Measurements from ENCODE around the gene ZNF792.

DNA sequence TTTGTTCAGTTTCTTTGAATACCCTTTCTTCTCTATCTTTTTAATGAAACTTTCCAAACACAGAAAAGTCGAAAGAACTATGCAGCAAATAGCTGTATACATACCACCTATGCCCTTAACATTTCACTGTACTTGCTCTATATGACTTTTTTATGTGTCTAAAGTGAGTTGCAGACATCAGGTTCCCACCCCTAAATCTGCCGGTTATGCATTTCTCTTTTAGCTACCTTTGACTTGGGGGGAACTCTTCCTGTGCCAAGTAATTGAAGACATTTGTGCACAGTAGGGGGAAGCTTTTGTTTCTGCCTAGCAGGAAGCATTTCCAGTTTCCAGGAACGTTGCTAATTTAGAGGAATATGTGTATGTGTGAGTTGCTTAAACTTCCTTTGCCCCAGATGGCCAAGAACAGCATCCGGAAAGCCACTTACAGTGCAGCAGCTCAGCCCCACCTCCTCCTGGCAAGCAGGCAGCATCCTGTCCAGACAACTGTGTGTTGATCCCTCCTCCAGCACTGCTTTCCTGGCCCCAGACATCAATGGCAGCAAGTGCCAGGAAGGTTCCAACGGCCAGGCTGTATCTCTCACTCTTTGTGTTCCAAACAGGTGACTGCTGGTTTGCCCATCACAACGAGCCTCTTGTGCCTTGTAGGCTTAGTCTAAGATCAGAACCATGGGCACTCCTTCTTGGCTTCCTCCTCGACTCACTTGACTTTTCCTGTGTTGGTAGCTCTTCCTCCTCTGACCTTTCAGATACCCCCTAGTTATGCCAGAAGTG, 21.4 kb upstream of the ZNF792 start:
- TF ChIP-seq POLR2AphosphoS5 (IDR thresholded peaks at IDR 0.05) = peak in 1 of 3 donors; percentile 16
- TF ChIP-seq, protein P1, sequence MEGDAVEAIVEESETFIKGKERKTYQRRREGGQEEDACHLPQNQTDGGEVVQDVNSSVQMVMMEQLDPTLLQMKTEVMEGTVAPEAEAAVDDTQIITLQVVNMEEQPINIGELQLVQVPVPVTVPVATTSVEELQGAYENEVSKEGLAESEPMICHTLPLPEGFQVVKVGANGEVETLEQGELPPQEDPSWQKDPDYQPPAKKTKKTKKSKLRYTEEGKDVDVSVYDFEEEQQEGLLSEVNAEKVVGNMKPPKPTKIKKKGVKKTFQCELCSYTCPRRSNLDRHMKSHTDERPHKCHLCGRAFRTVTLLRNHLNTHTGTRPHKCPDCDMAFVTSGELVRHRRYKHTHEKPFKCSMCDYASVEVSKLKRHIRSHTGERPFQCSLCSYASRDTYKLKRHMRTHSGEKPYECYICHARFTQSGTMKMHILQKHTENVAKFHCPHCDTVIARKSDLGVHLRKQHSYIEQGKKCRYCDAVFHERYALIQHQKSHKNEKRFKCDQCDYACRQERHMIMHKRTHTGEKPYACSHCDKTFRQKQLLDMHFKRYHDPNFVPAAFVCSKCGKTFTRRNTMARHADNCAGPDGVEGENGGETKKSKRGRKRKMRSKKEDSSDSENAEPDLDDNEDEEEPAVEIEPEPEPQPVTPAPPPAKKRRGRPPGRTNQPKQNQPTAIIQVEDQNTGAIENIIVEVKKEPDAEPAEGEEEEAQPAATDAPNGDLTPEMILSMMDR (IDR thresholded peaks at IDR 0.05) = no peak
